ENCODE measurements around the gene PPIF.

GRCh38 chr10:79331709-79332108 is 15.6 kb upstream of the PPIF start:
- no peak for TF ChIP-seq CTCF (IDR thresholded peaks at IDR 0.05)
- TF ChIP-seq POLR2A (IDR thresholded peaks at IDR 0.05): no peak

Data from esophagus squamous epithelium (tissue), 4 donors.